GM21576 (cell line): ENCODE results near the gene DDHD1.
A peak's percentile ranks its signal among the peaks of the same experiment; 100 is the strongest.
"Not testable (repeated sequence)": the region's sequence is repeated elsewhere in the genome, so short reads cannot be mapped to it uniquely, and the experiment has no call there.

Experiments
- ATAC-seq: cut with Tn5 transposase; IDR thresholded peaks from one replicate; pipeline ENCODE4 v1.9.1; 2021; ENCODE audit warnings: mild to moderate bottlenecking, moderate library complexity; ENCODE audit not compliant: unreplicated experiment

The DDHD1 gene

DNA sequence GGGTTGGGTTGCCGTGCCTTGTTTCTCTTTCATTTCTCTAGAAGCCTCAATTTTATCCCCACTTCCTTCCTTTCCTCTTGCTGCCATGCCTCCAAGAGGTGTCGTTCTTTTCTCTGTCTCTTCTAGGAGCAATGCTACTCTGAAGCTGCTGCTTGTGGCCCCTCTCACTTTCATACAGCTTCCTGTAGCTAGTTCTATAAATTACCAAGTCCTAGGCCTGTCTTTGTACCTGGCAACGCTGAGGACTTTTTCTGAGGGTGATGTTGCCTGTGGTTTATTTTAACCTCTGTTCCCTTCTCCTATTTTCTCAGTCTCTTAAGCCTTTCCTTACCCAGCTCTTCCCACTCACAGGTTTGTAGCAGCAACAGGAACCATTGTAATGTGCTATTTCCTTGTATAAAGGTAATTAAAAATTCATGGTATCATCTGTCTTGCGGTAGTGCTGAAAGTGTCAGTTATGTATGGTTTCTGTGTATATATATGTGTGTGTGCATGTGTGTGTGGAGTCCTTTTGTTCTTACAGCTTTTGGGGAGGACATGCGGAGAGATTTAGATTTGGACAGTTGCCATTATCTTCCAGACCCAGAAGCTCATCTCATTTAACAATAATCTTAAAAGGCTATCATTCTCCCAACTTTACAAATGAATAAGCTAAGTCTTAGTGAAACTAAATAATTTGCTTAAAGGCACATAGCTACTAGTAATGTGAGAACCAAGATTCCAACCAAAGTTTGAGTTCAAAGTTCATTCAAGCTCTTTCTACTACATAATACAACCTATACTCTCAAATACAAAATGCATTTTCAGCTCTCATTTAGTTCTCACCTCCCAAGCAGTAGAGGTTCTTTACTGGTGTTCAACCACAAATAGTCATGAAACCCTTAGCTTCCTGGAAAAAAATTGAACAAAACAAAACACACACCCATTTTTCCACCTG, 43.8 kb downstream of the DDHD1 start:
- ATAC-seq, result peak; percentile 87

DNA sequence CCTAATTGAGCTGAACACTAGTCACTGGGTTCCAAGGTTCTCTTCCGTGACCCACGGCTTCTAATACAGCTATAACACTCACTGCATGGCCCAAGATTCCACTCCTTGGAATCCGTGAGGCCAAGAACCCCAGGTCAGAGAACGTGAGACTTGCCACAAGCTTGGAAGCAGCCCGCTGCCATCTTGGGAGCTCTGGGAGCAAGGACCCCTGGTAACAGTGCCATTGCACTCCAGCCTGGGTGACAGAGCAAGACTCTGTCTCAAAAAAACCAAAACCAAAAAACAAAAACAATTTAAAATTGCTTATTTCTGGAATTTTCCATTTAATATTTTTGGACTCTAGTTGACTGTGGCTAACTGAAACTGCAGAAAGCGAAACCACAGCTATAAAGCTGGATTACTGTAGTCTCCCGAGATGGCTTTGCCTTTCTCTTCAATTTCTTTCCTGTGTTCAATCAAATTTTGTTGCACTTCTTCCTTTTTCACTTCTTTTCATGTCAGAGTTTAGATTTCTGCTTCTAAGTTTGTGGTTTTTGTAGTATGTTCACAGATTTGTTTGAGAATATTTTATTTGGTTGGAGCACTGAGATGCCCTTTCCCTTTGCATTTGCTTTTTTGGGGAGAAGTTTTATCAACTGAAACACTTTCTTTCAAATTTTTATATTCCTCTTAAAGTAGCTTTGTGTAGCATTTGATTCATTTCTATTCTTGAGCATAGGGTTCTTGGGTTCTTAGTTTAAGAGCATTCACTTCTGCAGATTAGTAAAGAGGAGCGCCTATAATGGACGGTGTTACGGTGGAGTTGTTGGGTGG, 44.6 kb downstream of the DDHD1 start:
- no peak for ATAC-seq

DNA sequence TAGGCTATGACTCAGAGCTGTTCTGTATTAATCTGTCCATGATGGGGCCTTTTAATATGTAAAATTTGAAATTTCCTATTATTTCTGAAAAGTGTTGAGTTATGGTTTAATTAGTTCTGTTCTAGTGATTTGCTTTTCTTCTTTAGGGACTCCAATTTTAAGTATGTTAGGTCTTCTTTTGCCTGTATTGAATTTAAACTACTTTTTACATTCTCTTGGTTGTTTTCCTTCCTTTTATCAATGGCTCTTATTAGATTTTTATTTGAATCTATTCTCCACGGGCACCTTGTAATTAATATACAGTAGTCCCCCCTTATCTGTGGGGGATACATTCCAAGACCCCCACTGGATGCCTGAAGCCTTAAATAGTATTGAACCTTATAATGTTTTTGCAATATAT, 46.4 kb downstream of the DDHD1 start:
- ATAC-seq, result no peak

DNA sequence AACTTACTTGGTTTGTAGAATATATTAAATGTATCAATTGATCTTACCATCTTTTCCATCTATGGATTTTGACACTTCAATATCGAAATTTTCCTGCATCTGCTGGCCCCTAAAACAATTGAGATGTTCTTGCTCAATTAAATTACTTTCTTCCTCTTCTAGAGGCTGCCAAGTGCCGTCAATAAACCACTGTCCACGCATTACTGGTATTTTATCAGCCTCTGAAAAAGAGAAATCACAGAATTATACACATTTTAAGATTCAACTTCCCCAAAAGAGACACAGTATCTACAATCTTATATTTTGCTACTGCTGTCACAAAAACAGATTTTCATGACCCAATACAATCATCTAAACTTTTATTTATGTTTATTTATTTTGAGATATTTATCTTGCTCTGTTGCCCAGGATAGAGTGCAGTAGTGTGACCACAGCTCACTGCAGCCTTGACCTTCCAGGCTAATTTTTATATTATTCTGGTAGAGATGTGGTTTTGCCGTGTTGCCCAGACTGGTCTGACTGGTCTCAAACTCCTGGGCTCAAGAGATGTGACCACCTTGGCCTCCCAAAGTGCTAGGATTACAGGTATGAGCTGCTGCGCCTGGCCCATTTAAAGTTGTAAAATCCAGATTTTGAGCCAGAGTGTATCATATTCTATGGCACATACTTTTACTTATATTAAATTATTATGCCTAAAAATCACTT, 49.3 kb downstream of the DDHD1 start:
- ATAC-seq, result no peak

DNA sequence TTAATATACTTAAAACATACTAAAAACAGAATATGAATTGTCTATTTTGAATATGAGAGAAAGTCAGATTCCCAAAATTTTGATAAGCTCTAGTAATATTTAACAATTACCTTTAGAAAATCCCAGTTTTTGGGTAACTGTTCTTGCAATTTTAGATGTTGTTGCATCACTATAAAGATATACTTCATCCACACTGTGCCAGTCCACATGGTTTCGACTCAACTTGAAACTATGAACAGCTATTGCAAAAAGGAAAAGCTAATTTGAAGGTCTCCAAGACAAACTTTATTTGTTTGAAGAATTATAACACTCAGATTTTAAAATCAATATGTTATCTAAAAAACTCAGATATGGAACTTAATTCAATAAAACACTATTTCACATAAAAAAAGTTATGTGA, 59.9 kb downstream of the DDHD1 start:
- ATAC-seq, result no peak

DNA sequence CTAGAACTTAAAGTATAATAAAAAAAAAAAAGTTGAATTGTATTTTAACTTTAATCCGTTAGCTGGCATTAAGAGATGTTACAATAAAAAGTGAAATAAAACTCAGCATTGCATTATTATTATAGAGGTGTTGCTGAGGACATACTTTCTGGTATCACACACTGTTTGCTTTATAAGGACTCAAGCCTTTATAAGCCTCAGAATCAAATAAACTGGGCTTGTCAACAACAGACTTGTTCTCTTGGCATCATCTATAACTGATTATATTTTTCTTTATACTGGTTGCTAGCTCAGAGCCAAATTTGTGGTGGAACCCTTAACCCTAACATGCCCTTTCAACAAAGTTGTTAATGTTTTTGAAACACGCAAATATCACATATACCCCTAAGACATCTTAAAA, 62.3 kb downstream of the DDHD1 start:
- no peak for ATAC-seq

DNA sequence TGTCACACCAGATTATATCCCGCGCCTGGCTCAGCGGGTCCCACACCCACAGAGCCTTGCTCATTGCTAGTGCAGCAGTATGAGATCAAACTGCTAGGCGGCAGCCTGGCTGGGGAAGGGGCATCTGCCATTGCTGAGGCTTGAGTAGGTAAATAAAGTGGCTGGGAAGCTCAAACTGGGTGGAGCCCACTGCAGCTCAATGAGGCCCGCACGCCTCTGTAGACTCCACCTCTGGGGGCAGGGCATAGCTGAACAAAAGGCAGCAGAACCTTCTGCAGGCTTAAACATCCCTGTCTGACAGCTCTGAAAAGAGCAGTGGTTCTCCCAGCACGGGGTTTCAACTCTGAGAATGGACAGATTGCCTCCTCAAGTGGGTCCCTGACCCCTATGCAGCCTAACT, 68.2 kb downstream of the DDHD1 start:
- not testable (repeated sequence) for ATAC-seq

DNA sequence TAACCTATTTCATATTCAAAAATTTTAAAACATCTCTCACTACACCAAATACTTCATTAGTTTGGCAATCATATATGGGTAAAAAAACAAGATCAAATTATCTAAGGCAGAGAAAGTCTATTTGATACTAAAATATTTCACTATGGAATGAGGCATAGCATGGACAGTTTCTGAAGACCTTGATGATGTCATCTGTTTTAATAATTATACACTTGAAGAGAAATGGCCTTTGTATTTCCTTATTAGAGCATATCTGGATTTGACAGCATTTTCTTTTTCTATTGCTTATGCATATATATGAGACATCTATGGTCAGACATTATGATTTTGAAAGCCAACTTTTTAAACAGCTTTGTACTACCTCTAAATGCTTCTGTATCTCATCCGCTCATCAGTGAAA, 88.6 kb downstream of the DDHD1 start:
- no peak for ATAC-seq

DNA sequence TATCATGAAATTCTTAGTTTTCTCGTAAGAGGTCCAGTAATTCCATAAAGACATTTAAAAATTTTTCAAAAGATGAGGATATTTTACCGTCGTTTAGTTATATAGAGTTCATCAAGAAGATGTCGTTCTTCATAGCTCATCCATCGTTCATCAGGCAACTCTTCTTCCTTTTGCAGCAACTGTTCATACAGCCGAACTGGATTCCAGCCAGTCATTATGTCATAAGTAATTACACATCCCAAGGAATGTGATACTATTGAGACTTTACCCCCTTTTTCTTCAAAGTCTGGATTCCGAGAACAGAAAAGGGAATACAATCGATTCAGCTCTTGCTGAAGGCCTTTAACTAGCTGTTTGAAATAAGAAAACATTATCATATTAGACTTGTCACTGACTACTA, 90.3 kb downstream of the DDHD1 start:
- ATAC-seq, result no peak

DNA sequence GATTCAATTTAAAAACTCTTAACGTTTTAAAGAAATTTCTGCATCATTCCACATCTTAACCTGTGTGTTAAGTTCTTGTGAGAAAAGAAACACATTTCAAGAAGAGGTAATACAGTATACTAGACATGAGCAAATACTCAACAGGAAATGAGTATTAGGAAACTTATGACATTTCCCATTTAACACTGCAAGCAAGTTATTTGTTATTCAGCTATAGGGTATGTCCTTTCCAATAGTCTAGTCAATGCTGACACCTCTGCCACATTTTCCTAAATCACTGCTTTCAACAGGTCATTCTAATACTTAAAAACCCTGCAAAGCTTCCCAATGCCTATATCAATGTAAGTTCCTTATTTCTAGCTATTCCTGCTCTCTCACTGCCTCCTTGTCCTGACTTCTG, 93.1 kb downstream of the DDHD1 start:
- no peak for ATAC-seq

DNA sequence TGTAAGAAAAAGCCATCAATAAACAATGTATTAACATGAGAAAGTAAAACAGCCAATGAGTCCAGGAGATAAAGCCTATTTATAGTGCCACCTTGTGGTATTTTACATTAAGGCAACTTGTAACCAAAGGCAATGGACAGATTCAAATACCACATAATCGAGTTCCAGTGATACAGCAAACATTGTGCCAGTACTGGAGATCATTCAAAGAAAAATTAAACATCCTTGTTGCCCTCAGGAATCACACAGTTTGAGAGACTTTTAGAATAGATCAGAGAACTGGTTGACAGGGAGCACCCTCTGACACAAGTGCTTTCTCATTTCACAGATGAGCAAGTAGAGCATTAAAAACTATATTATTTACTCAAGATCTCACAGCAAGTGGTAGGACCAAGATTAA, 98.1 kb downstream of the DDHD1 start:
- no peak for ATAC-seq

DNA sequence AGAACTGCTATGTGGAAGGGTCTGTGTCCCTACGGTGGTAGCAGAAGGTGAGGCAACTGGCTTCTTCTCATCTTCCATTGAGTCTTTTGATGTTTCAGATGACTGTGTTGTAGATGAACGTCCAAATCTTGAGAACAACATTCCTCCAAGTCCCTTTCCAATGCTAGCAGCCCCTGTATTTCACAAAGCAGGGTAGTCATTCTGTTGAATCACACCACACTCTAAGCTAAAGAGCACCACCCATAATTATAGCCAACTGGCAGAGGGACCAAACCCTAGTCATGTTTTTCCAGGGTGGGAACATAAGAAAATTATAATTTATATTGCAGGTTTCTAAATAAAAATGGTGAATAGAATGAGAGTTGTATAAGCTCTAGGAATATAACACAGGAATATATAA, 98.7 kb downstream of the DDHD1 start:
- no peak for ATAC-seq

DNA sequence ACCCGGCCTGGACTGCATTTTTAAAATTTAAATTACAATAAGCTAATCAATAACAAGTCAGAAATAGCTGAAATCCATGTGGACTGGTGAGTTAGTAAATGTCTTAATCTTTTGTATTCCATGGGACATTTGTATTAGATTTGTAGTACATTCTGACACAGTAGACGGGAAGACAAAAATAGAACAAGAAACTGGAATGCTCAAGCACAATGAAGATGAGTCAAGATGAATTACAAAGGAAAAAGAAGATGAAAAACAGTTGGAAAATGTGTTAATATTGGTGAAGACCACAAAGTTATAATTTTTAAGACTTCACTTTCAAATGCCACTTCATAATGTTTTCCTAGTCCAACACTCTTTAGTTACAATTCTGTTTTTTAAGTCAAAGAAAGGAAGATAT, 104.5 kb downstream of the DDHD1 start:
- no peak for ATAC-seq

DNA sequence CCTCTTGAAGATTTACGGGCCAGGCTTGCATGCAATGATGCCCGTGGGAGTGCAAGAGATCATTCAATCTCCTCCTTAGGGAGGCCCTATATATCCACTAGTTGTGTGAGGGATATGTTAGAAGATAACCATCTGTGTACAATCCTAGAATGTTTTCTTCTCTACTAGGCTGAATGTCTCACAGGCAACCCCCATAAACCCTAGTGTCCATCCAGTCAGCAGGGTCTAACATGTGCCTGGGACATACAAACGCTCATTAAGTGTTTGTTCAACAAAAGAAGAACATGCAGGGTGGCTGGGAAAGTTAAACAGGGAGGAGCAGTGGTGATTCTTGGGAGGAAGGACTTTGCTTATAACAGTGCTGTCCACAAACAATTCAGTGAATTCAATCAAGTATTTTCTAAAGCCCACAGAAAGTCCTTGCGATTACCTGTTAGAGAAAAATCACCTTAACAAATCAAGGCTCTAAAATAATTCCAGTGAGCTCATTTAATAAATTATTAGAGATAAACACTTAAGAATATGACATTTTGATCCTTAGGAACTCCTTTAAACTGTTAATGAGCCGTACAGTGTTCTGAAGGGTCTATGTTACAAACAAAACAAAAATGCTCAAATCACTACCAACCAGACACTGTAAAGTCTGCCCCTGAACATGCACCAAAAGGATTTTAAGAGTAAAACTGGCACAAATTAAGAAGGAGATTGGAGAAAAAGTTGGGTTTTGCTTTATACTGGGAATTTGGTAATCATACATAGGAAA, 105.6 kb downstream of the DDHD1 start:
- no peak for ATAC-seq

DNA sequence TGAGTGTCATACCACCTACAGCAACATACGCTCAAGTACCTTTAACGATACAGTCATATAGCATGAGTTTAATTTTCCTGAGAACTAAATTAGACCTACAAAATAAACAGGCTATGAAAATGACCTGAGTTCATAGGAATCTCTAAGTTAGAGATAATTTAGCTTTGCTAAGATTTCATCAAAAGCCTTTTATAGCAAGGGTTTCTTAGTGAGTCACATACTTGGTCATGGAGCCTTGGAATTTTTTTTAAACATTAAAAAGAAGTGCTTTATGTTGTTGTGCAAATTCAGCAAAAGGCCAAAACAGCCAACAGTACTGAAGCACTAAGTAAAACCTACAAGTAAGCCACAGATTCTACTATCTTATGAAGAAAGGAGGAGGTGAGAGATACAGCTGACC, 108.6 kb downstream of the DDHD1 start:
- ATAC-seq, result no peak

DNA sequence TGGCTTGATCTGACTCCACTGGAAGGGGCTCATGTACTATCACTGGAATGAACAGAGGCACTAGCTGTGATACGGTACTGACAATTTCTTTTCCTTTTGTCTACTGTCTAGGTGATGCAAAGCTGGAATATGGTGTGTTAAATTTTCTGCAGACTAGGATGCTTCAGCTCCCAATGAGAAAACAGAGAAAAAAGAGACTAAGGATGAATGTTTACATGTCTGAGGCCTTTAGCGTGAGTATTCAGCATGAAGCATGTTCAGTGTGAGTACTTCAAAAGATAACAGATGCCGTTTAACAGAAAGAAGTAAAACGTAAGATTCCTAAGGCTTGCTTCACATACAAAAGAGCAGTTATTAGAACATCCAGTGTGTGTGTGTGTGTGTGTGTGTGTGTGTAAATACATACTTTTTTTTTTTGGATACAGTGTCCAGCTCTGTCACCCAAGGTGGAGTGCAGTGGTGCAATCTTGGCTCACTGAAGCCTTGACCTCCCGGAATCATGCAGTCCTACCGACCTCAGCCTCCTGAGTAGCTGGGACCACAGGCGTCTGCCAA, 110.0 kb downstream of the DDHD1 start:
- no peak for ATAC-seq

DNA sequence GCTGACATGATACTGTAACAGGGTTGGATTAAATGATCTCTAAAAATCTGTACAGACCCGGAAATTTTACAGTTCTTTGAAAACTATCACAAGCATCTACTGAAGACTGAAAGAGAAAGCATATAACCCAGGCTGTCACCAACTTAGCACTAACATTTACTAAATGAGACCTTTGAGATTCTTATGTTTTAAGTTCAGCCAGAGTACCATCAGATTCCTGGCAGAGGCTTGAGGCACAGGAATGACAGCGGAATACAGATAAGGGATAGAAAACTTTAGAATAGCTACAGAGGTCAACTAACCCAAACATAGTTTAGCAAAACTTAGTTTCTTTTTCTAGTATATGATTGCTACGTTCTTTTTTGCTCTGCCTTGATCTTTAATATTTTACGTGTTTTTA, 110.6 kb downstream of the DDHD1 start:
- no peak for ATAC-seq

DNA sequence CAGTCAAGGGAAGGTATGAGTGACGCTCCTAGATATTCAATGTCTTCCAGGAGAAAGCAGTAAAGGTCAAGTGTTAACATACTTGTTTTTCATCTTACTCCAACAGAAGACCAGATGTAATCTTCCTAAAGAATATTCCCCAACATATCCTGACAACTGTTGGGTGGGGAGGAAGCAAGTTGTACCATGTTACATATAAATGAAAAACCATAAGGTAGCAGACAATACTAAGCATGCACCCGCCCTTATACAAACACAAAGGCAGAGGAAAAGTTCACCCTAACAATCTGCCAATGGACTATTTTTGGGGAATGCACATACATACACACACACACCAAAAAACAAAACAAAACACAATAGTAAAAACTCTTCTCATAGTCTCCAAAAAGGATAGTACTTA, 112.1 kb downstream of the DDHD1 start:
- ATAC-seq, result no peak

DNA sequence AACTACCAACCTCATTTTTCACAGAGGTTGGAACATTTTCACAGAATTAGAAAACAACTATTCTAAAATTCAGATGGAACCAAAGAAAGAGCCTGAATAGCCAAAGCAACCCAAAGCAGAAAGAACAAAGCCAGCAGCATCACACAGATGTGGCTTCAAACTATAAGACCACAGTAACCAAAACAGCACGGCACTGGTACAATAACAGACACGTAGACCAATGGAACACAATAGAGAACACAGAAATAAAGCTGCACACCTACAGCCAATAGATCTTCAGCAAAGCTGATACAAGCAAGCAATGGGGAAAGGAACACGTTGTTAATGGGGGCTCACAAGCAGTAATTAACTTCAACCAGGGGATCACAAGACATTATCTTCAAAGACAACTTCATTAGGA, 114.5 kb downstream of the DDHD1 start:
- no peak for ATAC-seq

DNA sequence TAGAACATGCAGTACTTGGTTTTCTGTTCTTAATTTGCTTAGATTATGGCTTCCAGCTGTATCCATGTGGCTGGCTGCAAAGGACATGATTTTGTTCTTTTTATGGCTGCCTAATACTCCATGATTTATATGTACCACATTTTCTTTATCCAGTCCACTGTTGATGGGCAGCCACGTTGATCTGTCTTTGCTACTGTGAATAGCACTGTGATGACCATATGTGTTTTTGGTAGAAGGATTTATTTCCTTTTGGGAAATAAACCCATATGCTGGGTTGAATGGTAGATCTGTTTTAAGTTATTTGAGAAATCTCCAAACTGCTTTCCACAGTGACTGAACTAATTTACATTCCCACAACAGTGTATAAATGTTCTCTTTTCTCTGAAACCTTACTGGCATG, 116.1 kb downstream of the DDHD1 start:
- ATAC-seq, result no peak
